DND-41 (cell line): ENCODE measurements around the gene RNF212.

Source experiments
- CTCF ChIP-seq: IDR thresholded peaks from 2 replicates; pipeline ENCODE4 v1.5.1; 2012; ENCODE audit warnings: borderline replicate concordance, low read length, moderate library complexity, mild to moderate bottlenecking; ENCODE audit not compliant: poor library complexity, severe bottlenecking; ENCODE audit errors: extremely low read depth
- EZH2 ChIP-seq: IDR thresholded peaks from 3 replicates; pipeline ENCODE4 v1.6.1; 2012; ENCODE audit warnings: borderline replicate concordance, low read depth, mild to moderate bottlenecking, moderate library complexity, low read length, inconsistent platforms; ENCODE audit not compliant: severe bottlenecking

- no peak for TF ChIP-seq EZH2
- TF ChIP-seq CTCF, result no peak
Measured at GRCh38 chr4:1049591-1049905, 63.8 kb downstream of the RNF212 start.
